HepG2 (cell line): ENCODE results near the gene MYO3B. TPM values are rescaled to one million over a fixed set of nuclear protein-coding genes. Genes with fewer than 3 reads are reported as not detected.

ENCODE experiments used
- BORCS8-MEF2B ChIP-seq: sonication (generic); formaldehyde crosslinking; IDR thresholded peaks from 2 replicates; pipeline ENCODE4 v1.8.0; 2022; ENCODE audit warnings: mild to moderate bottlenecking, missing genetic modification reagents
- EZH2 ChIP-seq: conservative IDR thresholded peaks from 2 replicates; pipeline ENCODE4 v1.6.1; 2012; ENCODE audit warnings: mild to moderate bottlenecking, low read depth, low read length, moderate library complexity
- STAT6 ChIP-seq: sonication (generic); formaldehyde crosslinking; IDR thresholded peaks from 2 replicates; pipeline ENCODE4 v1.4.0; 2020; ENCODE audit warnings: missing genetic modification reagents, mild to moderate bottlenecking, borderline replicate concordance
- ZFP36 ChIP-seq: fragments of 150-350 bp; IDR thresholded peaks from 2 replicates; pipeline ENCODE4 v1.6.1; 2018; ENCODE audit warnings: borderline replicate concordance, low read length, low read depth; ENCODE audit not compliant: partially characterized antibody
- ZNF3 ChIP-seq: IDR thresholded peaks from 2 replicates; pipeline ENCODE4 v1.7.0; 2017; ENCODE audit warnings: inconsistent platforms
- ZNF891 ChIP-seq: sonication (generic); formaldehyde crosslinking; IDR thresholded peaks from 2 replicates; pipeline ENCODE4 v1.5.0; 2020; ENCODE audit warnings: mild to moderate bottlenecking, missing genetic modification reagents
- polyA plus RNA-seq, 8 experiments: library from polyadenylated mRNA; depleted of rRNA in 3 of 8; stranded (reverse) in 7 of 8; unstranded in 1 of 8; fragments of >200 nt; fragmentation: Illumina TruSeq in 4 of 8; extraction: Trizol in 4 of 8; gene quantifications; 2 replicates each; pipeline versions ENCODE4 v1.2.1 to v1.2.3, GENCODE V29; 2011 to 2016; ENCODE audit warnings: low read depth in 4 of 8, missing spikeins in 1 of 8, mixed read lengths in 1 of 8; ENCODE audit not compliant: insufficient read depth in 1 of 8
- total RNA-seq, 5 experiments: library from RNA; depleted of rRNA; stranded (reverse); fragments of >200 nt; fragmentation: Illumina TruSeq; extraction: Trizol; gene quantifications; 2 replicates each; pipeline ENCODE4 v1.2.3, GENCODE V29; 2016; ENCODE audit warnings: low read depth in 1 of 5
- TF ChIP-seq, protein P1 (sequence below): sonication (generic); formaldehyde crosslinking; IDR thresholded peaks from 2 replicates; pipeline ENCODE4 v1.5.0; 2020; ENCODE audit warnings: mild to moderate bottlenecking, missing genetic modification reagents, borderline replicate concordance

MYO3B gene
- total and polyA plus RNA-seq, 2 of the 13 experiments (the other 11 are each of a cell fraction or from before 2014, with no cell fraction given): 0.01 TPM; not detected in 1

GRCh38 chr2:170695521-170696410, 517.8 kb downstream of the MYO3B start (continued):
- TF ChIP-seq ZNF891 (CRISPR knock-in tag): no peak
- no peak for TF ChIP-seq EZH2
- no peak for TF ChIP-seq ZFP36
- TF ChIP-seq ZNF3 (CRISPR knock-in tag): no peak
- TF ChIP-seq, protein P1, sequence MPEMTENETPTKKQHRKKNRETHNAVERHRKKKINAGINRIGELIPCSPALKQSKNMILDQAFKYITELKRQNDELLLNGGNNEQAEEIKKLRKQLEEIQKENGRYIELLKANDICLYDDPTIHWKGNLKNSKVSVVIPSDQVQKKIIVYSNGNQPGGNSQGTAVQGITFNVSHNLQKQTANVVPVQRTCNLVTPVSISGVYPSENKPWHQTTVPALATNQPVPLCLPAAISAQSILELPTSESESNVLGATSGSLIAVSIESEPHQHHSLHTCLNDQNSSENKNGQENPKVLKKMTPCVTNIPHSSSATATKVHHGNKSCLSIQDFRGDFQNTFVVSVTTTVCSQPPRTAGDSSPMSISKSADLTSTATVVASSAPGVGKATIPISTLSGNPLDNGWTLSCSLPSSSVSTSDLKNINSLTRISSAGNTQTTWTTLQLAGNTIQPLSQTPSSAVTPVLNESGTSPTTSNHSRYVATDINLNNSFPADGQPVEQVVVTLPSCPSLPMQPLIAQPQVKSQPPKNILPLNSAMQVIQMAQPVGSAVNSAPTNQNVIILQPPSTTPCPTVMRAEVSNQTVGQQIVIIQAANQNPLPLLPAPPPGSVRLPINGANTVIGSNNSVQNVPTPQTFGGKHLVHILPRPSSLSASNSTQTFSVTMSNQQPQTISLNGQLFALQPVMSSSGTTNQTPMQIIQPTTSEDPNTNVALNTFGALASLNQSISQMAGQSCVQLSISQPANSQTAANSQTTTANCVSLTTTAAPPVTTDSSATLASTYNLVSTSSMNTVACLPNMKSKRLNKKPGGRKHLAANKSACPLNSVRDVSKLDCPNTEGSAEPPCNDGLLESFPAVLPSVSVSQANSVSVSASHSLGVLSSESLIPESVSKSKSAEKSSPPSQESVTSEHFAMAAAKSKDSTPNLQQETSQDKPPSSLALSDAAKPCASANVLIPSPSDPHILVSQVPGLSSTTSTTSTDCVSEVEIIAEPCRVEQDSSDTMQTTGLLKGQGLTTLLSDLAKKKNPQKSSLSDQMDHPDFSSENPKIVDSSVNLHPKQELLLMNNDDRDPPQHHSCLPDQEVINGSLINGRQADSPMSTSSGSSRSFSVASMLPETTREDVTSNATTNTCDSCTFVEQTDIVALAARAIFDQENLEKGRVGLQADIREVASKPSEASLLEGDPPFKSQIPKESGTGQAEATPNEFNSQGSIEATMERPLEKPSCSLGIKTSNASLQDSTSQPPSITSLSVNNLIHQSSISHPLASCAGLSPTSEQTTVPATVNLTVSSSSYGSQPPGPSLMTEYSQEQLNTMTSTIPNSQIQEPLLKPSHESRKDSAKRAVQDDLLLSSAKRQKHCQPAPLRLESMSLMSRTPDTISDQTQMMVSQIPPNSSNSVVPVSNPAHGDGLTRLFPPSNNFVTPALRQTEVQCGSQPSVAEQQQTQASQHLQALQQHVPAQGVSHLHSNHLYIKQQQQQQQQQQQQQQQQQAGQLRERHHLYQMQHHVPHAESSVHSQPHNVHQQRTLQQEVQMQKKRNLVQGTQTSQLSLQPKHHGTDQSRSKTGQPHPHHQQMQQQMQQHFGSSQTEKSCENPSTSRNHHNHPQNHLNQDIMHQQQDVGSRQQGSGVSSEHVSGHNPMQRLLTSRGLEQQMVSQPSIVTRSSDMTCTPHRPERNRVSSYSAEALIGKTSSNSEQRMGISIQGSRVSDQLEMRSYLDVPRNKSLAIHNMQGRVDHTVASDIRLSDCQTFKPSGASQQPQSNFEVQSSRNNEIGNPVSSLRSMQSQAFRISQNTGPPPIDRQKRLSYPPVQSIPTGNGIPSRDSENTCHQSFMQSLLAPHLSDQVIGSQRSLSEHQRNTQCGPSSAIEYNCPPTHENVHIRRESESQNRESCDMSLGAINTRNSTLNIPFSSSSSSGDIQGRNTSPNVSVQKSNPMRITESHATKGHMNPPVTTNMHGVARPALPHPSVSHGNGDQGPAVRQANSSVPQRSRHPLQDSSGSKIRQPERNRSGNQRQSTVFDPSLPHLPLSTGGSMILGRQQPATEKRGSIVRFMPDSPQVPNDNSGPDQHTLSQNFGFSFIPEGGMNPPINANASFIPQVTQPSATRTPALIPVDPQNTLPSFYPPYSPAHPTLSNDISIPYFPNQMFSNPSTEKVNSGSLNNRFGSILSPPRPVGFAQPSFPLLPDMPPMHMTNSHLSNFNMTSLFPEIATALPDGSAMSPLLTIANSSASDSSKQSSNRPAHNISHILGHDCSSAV (CRISPR knock-in tag): no peak
- TF ChIP-seq BORCS8-MEF2B (CRISPR knock-in tag): no peak
- TF ChIP-seq STAT6 (CRISPR knock-in tag): no peak
